Fibroblast of mammary gland (primary cell): ENCODE results near the gene IL6R.
A peak's percentile ranks its signal among the peaks of the same experiment; 100 is the strongest.

Experiments used
- DNase-seq: peaks from one replicate; pipeline ENCODE4 v3.0.0-alpha.2; 2010; ENCODE audit warnings: low read depth
- H3K4me3 ChIP-seq: 2 replicates; pipeline ENCODE4 v1.5.1; 2011; ENCODE audit warnings: low read depth, mild to moderate bottlenecking, low read length, moderate library complexity; ENCODE audit not compliant: control insufficient read depth
- TF ChIP-seq, protein P1 (sequence below): conservative IDR thresholded peaks from 2 replicates; pipeline ENCODE4 v1.5.1; 2011; ENCODE audit warnings: low read depth, low read length, inconsistent platforms; ENCODE audit not compliant: control insufficient read depth, insufficient read depth

The IL6R gene

DNA sequence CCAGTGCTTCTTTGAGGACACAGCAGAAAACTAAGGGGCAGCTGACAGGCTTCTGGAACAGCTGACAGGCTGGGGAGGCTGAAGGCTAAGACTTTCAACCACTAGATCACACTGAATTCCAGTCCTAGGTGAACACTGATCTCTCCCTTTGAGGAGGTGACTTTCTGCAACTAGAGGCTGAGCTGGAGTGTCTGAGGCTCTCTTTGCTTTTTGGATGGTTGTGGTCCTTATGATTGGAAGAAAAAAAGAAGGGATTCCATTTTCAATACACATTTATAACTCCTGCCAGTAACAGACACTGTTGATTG lies 1.4 kb downstream of the IL6R start:
- TF ChIP-seq, protein P1, sequence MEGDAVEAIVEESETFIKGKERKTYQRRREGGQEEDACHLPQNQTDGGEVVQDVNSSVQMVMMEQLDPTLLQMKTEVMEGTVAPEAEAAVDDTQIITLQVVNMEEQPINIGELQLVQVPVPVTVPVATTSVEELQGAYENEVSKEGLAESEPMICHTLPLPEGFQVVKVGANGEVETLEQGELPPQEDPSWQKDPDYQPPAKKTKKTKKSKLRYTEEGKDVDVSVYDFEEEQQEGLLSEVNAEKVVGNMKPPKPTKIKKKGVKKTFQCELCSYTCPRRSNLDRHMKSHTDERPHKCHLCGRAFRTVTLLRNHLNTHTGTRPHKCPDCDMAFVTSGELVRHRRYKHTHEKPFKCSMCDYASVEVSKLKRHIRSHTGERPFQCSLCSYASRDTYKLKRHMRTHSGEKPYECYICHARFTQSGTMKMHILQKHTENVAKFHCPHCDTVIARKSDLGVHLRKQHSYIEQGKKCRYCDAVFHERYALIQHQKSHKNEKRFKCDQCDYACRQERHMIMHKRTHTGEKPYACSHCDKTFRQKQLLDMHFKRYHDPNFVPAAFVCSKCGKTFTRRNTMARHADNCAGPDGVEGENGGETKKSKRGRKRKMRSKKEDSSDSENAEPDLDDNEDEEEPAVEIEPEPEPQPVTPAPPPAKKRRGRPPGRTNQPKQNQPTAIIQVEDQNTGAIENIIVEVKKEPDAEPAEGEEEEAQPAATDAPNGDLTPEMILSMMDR, result no peak
- no peak for DNase-seq
- H3K4me3 ChIP-seq, result peak overlapping the region; percentile 56

- no peak for DNase-seq
- TF ChIP-seq, protein P1, result no peak
- no peak overlapping the region for H3K4me3 ChIP-seq
These were observed 1.7 kb downstream of the IL6R start for GRCh38 chr1:154406886-154407197.

DNA sequence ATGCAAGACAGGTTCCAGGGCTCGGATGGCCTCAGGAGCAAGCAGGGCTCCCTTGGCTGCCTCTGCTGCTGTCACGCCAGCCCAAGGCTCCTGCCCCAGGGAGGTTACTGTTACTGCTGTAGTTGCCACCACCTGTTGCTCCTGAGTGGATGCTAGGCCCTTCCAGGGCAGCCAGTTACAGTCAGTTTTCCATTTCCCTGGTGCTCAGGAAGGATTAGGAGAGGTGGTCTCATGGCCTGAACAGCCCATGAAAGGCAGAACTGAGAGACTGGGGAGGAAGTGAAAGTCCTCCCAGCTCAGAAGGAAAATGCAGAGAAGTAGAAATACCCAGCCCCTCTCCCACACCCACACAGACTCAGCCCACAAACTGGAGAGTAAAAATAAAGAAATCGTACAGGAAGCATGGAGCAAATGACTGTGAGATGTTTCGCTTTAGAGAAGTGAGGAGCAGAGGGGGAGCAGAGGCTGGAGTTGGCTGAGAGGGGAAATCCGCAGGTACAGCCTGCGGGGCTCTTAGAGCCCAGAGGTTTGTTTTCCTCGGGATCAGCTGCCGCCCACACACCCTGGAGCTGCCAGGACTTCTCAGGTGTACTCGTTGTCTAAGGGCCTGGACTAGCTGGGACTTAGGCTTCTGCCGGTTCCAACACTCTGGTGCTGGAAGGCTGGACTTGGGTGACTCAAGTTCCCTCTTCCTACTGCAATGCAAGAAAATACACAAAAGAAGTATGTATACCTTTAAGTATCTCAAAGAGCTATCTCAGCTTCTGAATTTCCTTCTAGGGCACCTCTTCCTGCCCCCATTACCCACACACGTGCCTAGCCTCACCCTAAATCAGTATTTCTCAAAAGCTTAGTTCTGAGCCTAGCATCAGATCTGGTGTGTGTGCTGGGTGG lies 2.3 kb downstream of the IL6R start:
- TF ChIP-seq, protein P1, result no peak
- DNase-seq, result no peak
- H3K4me3 ChIP-seq, result no peak overlapping the region

DNA sequence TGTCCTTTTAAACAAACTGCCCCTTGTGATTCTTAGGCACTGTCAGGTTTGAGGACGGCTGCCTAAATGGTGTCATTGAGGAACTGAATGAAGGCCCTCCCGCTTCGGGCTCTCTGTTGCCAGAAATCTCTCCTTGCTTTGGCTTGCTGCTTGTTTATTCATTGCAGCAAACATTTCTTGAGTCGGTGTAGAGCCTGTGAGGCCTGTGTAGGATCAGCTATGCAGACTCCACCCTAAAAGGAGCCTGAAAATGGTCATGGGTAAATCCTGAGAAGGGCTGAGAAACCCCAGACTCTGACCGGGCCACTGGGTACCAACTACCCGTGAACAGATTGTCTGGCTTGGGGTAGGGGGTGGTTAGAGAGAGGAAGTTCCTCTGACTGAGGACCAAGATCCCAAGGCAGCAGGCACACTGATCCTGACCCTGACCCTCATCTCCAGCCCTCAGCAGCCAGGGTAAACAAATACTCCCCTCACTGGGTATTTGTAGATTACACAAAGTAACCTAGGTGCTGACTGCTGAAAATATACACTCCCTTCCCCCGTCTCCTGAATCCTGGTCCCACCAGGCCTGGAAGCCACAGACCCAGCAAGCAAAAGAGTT lies 3.1 kb downstream of the IL6R start:
- no peak overlapping the region for H3K4me3 ChIP-seq
- no peak for DNase-seq
- TF ChIP-seq, protein P1, result no peak

DNA sequence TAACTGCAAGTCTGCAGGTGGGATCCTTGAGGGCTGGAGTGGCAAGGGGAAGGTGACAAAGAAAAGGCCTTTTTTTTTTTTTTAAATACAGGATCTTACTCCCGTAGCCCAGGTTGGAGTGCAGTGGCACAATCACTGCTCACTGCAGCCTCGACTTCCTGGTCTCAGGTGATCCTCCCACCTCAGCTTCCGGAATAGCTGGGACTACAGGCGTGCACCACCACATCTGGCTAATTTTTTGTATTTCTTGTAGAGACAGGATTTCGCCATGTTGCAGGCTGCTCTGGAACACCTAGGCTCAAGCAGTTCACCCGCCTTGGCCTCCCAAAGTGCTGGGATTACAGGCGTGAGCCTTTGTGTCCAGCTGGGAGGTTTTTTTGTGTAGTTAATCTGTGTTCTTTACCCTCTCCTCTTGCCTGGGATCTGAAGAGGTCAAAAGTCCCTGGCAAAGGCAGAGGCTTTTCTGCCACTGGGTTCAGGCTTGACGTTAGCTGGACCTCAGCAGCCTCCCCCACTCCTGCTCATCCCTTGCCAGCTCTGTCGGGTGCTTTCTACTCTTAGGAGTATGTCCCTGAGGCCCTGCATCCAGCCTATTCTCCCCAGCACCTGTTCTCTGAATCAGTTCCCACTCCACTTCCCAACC lies 5.2 kb downstream of the IL6R start:
- DNase-seq, result no peak
- TF ChIP-seq, protein P1, result no peak
- no peak overlapping the region for H3K4me3 ChIP-seq

DNA sequence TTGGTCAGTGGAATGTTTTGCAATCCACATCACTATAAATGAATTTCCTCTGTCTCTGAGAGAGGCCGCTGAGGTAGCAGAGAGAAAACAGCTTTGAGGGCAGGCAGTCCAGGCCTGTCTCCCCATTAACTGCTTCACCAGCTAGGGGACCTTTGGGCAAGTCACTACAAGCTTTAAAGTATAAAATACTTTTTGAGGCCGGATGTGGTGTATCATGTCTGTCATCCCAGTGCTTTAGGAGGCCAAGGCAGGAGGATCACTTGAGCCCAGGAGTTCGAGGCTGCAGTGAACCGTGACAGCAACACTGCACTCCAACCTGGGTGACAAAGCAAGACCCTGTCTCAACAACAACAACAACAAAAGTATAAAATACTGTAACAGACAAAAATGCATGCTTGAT lies 6.4 kb downstream of the IL6R start:
- TF ChIP-seq, protein P1, result no peak
- no peak for DNase-seq
- no peak overlapping the region for H3K4me3 ChIP-seq
